SK-N-SH treated with all-trans-retinoic acid at 6 μM for 48 hours (cell line): Measurements from ENCODE around the gene KIF1A.

Source experiments
- ARNTL ChIP-seq: fragments of 450-650 bp; formaldehyde crosslinking; IDR thresholded peaks from 2 replicates; pipeline ENCODE4 v1.5.0; 2020; ENCODE audit warnings: low read depth, mild to moderate bottlenecking, moderate library complexity, borderline replicate concordance
- SNAI2 ChIP-seq: fragments of 250-450 bp; sonication (Bioruptor Pico); IDR thresholded peaks from 2 replicates; pipeline ENCODE4 v1.5.0; 2020; ENCODE audit warnings: mild to moderate bottlenecking, moderate library complexity
- ZFP3 ChIP-seq: fragments of 250-450 bp; sonication (Bioruptor Pico); IDR thresholded peaks from 2 replicates; pipeline ENCODE4 v1.5.0; 2020; ENCODE audit warnings: mild to moderate bottlenecking, moderate library complexity
- TF ChIP-seq, protein P1 (sequence below): fragments of 250-450 bp; sonication (Bioruptor Pico); IDR thresholded peaks from 2 replicates; pipeline ENCODE4 v1.5.0; 2020; ENCODE audit warnings: mild to moderate bottlenecking, moderate library complexity
- TF ChIP-seq, protein P2 (sequence below): fragments of 250-450 bp; sonication (Bioruptor Pico); IDR thresholded peaks from 2 replicates; pipeline ENCODE4 v1.5.1; 2021; ENCODE audit warnings: mild to moderate bottlenecking, moderate library complexity
- TF ChIP-seq, protein P3 (sequence below): fragments of 250-450 bp; sonication (Bioruptor Pico); IDR thresholded peaks from 2 replicates; pipeline ENCODE4 v1.8.0; 2020; ENCODE audit warnings: mild to moderate bottlenecking, moderate library complexity, borderline replicate concordance

DNA sequence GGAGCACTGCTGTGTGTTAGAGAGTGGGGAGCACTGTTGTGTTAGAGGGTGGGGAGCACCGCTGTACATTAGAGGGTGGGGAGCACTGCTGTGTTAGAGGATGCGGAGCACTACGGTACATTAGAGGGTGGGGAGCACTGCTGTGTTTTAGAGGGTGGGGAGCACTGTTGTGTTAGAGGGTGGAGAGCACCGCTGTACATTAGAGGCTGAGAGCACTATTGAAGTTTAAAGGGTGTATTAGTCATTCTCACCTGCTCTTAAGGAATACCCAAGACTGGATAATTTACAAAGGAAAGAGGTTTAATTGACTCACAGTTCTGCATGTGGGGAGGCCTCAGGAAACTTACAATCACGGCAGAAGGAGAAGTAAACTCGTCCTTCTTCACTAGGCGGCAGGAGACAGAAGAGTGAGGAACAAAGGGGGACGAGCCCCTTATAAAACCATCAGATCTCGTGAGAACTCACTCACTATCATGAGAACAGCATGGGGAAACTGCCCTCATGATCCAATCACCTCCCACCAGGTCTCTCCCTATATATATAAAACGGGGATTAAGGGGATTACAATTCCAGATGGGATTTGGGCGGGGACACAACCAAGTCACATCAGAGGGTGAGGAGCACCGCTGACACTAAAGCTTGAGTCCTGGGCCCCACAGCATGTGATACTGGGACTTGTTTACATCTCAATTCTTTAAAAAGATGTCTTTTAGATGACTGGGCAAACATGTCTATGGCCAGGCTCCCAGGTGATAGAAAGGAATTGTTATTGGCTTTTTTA lies 29.1 kb upstream of the KIF1A start:
- TF ChIP-seq ZFP3 (CRISPR knock-in tag) (no peak), SNAI2 (CRISPR knock-in tag) (no peak), ARNTL (CRISPR knock-in tag) (no peak)
- TF ChIP-seq, protein P1, sequence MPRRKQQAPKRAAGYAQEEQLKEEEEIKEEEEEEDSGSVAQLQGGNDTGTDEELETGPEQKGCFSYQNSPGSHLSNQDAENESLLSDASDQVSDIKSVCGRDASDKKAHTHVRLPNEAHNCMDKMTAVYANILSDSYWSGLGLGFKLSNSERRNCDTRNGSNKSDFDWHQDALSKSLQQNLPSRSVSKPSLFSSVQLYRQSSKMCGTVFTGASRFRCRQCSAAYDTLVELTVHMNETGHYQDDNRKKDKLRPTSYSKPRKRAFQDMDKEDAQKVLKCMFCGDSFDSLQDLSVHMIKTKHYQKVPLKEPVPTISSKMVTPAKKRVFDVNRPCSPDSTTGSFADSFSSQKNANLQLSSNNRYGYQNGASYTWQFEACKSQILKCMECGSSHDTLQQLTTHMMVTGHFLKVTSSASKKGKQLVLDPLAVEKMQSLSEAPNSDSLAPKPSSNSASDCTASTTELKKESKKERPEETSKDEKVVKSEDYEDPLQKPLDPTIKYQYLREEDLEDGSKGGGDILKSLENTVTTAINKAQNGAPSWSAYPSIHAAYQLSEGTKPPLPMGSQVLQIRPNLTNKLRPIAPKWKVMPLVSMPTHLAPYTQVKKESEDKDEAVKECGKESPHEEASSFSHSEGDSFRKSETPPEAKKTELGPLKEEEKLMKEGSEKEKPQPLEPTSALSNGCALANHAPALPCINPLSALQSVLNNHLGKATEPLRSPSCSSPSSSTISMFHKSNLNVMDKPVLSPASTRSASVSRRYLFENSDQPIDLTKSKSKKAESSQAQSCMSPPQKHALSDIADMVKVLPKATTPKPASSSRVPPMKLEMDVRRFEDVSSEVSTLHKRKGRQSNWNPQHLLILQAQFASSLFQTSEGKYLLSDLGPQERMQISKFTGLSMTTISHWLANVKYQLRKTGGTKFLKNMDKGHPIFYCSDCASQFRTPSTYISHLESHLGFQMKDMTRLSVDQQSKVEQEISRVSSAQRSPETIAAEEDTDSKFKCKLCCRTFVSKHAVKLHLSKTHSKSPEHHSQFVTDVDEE (CRISPR knock-in tag): no peak
- TF ChIP-seq, protein P2, sequence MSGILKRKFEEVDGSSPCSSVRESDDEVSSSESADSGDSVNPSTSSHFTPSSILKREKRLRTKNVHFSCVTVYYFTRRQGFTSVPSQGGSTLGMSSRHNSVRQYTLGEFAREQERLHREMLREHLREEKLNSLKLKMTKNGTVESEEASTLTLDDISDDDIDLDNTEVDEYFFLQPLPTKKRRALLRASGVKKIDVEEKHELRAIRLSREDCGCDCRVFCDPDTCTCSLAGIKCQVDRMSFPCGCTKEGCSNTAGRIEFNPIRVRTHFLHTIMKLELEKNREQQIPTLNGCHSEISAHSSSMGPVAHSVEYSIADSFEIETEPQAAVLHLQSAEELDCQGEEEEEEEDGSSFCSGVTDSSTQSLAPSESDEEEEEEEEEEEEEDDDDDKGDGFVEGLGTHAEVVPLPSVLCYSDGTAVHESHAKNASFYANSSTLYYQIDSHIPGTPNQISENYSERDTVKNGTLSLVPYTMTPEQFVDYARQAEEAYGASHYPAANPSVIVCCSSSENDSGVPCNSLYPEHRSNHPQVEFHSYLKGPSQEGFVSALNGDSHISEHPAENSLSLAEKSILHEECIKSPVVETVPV (CRISPR knock-in tag): no peak
- TF ChIP-seq, protein P3, sequence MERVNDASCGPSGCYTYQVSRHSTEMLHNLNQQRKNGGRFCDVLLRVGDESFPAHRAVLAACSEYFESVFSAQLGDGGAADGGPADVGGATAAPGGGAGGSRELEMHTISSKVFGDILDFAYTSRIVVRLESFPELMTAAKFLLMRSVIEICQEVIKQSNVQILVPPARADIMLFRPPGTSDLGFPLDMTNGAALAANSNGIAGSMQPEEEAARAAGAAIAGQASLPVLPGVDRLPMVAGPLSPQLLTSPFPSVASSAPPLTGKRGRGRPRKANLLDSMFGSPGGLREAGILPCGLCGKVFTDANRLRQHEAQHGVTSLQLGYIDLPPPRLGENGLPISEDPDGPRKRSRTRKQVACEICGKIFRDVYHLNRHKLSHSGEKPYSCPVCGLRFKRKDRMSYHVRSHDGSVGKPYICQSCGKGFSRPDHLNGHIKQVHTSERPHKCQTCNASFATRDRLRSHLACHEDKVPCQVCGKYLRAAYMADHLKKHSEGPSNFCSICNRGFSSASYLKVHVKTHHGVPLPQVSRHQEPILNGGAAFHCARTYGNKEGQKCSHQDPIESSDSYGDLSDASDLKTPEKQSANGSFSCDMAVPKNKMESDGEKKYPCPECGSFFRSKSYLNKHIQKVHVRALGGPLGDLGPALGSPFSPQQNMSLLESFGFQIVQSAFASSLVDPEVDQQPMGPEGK (CRISPR knock-in tag): no peak
